ENCODE measurements around the gene TP53I13.

DNA sequence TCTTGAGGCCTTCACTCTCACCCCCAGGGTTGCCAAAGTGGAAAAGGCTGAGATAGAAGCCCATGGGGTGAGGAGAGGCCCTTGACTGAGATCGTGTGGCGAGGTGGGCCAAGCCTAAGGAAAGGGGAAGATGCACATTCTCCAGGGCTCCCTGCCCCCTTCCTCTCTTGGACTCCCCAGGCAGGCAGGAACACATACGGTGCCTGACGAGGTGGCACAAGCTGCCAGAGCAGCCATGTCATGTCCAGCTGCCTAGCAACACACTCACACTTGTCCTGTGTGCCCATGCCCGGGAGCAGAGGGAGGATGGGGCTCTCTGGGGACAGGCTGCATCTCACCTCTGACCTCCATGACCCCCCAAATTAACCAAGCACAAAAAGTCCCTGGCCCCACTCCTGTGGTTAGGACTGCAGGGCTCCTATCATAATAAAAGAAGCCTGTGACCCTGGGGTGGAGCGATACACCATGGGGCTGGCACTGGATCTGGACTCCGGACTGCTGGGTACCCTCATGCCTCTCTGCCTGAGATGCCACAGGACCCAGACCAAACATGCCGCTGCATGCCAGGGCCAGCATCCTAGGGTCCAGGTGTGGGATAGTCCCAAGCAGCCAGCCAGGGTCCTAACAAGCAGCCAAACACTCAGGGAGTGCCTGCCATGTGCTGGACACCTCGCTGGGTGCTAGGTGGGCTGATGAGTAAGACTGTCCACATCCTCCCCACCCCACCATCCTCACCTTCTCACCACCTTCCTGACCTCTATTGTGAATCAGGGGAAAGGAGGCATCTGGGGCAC lies 18.4 kb downstream of the TP53I13 start:
- TF ChIP-seq POLR2A (IDR thresholded peaks at IDR 0.05): no peak
- TF ChIP-seq, protein P1, sequence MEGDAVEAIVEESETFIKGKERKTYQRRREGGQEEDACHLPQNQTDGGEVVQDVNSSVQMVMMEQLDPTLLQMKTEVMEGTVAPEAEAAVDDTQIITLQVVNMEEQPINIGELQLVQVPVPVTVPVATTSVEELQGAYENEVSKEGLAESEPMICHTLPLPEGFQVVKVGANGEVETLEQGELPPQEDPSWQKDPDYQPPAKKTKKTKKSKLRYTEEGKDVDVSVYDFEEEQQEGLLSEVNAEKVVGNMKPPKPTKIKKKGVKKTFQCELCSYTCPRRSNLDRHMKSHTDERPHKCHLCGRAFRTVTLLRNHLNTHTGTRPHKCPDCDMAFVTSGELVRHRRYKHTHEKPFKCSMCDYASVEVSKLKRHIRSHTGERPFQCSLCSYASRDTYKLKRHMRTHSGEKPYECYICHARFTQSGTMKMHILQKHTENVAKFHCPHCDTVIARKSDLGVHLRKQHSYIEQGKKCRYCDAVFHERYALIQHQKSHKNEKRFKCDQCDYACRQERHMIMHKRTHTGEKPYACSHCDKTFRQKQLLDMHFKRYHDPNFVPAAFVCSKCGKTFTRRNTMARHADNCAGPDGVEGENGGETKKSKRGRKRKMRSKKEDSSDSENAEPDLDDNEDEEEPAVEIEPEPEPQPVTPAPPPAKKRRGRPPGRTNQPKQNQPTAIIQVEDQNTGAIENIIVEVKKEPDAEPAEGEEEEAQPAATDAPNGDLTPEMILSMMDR (IDR thresholded peaks at IDR 0.05): no peak

All from suprapubic skin (tissue), 3 donors.